A673 (cell line): ENCODE measurements around the gene NCAPD2.
A peak's percentile ranks its signal among the peaks of the same experiment; 100 is the strongest.

Source experiments
- CTCF ChIP-seq: fragments of 300-800, 200-600 bp; sonication (generic); conservative IDR thresholded peaks from 2 replicates; pipeline ENCODE4 v1.5.1; 2017; ENCODE audit warnings: low read depth, mild to moderate bottlenecking, antibody characterized with exemption, low read length, moderate library complexity, mixed read lengths
- EZH2 ChIP-seq: fragments of 200-600 bp; sonication (generic); IDR thresholded peaks from 2 replicates; pipeline ENCODE4 v1.6.1; 2017; ENCODE audit warnings: borderline replicate concordance, low read depth, mild to moderate bottlenecking, mixed read lengths, antibody characterized with exemption, low read length; ENCODE audit not compliant: poor library complexity, severe bottlenecking

- TF ChIP-seq CTCF (0 out of 2 replicates have a peak, but pooled peaks have one; percentile 14), EZH2 (no peak)
Observed at GRCh38 chr12:6493497-6494257, at the start of gene NCAPD2.
